Esophagus squamous epithelium (tissue), 4 donors: ENCODE measurements around the gene ISM2.

Source experiments
- POLR2A ChIP-seq, 4 donors: fragments of 450-650 bp; IDR thresholded peaks; one replicate each; pipeline ENCODE4 v1.6.1; 2017; ENCODE audit warnings: antibody characterized with exemption in 4 of 4, mild to moderate bottlenecking in 4 of 4, moderate library complexity in 3 of 4
- TF ChIP-seq, protein P1 (sequence below), 6 experiments: fragments of 450-650 bp in 4 of 6; fragments of 200-600 bp in 2 of 6; sonication (generic) in 2 of 6; IDR thresholded peaks; one replicate each; pipeline ENCODE4 v1.5.1; 2016 to 2019; ENCODE audit warnings: antibody characterized with exemption in 6 of 6, mild to moderate bottlenecking in 4 of 6, moderate library complexity in 4 of 6

- TF ChIP-seq, protein P1, sequence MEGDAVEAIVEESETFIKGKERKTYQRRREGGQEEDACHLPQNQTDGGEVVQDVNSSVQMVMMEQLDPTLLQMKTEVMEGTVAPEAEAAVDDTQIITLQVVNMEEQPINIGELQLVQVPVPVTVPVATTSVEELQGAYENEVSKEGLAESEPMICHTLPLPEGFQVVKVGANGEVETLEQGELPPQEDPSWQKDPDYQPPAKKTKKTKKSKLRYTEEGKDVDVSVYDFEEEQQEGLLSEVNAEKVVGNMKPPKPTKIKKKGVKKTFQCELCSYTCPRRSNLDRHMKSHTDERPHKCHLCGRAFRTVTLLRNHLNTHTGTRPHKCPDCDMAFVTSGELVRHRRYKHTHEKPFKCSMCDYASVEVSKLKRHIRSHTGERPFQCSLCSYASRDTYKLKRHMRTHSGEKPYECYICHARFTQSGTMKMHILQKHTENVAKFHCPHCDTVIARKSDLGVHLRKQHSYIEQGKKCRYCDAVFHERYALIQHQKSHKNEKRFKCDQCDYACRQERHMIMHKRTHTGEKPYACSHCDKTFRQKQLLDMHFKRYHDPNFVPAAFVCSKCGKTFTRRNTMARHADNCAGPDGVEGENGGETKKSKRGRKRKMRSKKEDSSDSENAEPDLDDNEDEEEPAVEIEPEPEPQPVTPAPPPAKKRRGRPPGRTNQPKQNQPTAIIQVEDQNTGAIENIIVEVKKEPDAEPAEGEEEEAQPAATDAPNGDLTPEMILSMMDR (IDR thresholded peaks at IDR 0.05) = no peak
- no peak for TF ChIP-seq POLR2A (IDR thresholded peaks at IDR 0.05)
These were observed 42.5 kb downstream of the ISM2 start for GRCh38 chr14:77455966-77456640.
